Spleen (tissue), 7 donors: ENCODE results near the gene GNAI2.

Source experiments
- POLR2AphosphoS5 ChIP-seq, 3 donors: sonication (generic); formaldehyde crosslinking; IDR thresholded peaks; one replicate each; pipeline ENCODE4 v1.5.1; 2017; ENCODE audit warnings: antibody characterized with exemption in 3 of 3
- TF ChIP-seq, protein P1 (sequence below), 11 experiments: fragments of 200-600 bp in 7 of 11; fragments of 450-650 bp in 4 of 11; sonication (generic) in 4 of 11; IDR thresholded peaks in 8 of 11; conservative IDR thresholded peaks in 3 of 11; 1 replicate in 7 of 11; 2 replicates in 4 of 11; pipeline versions ENCODE4 v1.4.0 to v1.8.0; 2016 to 2021; ENCODE audit warnings: antibody characterized with exemption in 11 of 11, inconsistent platforms in 4 of 11, mild to moderate bottlenecking in 1 of 11
- donor health status: DM: no; HTN: no; CAD: no; lungs with moderate emphysema.
- donor health status: DM: no; HTN: no; CAD: no.
- donor health status: DM: no; HTN: no; CAD: no.

DNA sequence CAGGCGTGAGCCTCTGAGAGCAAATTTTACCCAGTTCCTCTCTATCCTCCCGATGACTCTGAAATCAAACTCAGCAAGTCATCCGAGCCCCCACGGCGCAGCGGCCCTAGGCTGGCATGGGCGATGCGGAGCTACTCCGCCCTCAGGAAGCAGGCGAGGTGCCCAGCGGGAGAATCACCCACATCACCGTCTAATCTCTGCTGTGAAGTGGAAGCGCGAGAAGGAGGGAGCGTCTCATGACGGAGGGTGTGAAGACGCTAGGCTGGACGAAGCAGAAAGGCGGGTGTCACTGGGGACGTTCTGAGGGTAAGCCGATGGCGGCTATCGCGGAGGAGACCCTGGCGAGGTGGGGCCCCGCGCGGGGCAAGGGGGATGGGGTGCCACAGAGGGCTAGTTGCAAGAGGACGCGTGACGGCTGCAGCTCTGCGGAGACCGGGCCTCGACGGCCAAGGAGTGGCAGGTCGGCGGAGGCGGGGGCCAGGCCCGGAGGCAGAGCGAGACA is 9.1 kb upstream of the GNAI2 start:
- TF ChIP-seq, protein P1, sequence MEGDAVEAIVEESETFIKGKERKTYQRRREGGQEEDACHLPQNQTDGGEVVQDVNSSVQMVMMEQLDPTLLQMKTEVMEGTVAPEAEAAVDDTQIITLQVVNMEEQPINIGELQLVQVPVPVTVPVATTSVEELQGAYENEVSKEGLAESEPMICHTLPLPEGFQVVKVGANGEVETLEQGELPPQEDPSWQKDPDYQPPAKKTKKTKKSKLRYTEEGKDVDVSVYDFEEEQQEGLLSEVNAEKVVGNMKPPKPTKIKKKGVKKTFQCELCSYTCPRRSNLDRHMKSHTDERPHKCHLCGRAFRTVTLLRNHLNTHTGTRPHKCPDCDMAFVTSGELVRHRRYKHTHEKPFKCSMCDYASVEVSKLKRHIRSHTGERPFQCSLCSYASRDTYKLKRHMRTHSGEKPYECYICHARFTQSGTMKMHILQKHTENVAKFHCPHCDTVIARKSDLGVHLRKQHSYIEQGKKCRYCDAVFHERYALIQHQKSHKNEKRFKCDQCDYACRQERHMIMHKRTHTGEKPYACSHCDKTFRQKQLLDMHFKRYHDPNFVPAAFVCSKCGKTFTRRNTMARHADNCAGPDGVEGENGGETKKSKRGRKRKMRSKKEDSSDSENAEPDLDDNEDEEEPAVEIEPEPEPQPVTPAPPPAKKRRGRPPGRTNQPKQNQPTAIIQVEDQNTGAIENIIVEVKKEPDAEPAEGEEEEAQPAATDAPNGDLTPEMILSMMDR (IDR thresholded peaks at IDR 0.05 in 8 of 11, conservative IDR thresholded peaks at IDR 0.05 in 3 of 11), result no peak
- TF ChIP-seq POLR2AphosphoS5 (IDR thresholded peaks at IDR 0.05), result no peak
